Measurements from ENCODE around the gene ZFYVE1. TPM values are rescaled to one million over a fixed set of nuclear protein-coding genes. Genes with fewer than 3 reads are reported as not detected.

Gene ZFYVE1
- polyA plus RNA-seq, 1 of the 3 experiments (the other 2 are of a cell fraction) = 18.6 TPM

DNA sequence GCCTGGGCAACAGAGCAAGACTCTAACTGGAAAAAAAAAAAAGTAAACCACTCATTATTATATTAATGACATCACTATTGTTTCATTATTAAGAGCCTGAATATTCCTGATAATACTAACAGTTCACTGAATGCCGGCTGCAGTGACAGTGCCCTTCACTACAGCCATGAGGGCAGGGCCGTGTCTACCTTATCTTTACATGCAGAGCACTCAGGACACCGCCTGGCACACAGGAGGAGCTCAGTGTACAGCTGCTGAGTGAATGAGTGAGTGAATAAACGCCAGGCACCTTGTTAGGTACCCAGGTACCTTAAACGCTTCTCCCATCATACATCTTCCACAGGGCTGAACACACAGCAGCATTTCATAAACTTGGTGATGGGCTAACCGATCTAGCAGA, 23.2 kb downstream of the ZFYVE1 start:
- Histone ChIP-seq H3K27me3 (ENCODE audit: insufficient read depth) (no peaks in the 10 kb centered on the region), H3K9ac (no peak overlapping the region), H3K4me3 (ENCODE audit: low read depth in 2 of 2, low read length in 1 of 2) (no peak overlapping the region), H3K9me2 (no peaks in the 10 kb centered on the region), H4K20me1 (ENCODE audit: insufficient read depth) (peaks cover 20% of the 10 kb centered on the region), H3K4me1 (ENCODE audit: control insufficient read depth in 1 of 2, insufficient read depth in 2 of 2, low read depth in 1 of 2, low read length in 1 of 2) (no peaks in the 10 kb centered on the region), H3K27ac (ENCODE audit: low read depth in 2 of 2, low read length in 1 of 2) (no peak overlapping the region), H3F3A (replicated peaks; ENCODE audit: insufficient read depth) (no peaks in the 10 kb centered on the region), H2AFZ (ENCODE audit: low read depth) (no peak overlapping the region), H3K36me3 (replicated peaks in 1 of 2; ENCODE audit: control insufficient read depth in 1 of 2, insufficient read depth in 2 of 2, low read length in 1 of 2) (peaks cover 0 to 14% of the 10 kb centered on the region in 2 experiments), H3K9me3 (no peaks in the 10 kb centered on the region), H3K79me2 (ENCODE audit: insufficient read depth) (peaks cover 69% of the 10 kb centered on the region), H3K4me2 (no peak overlapping the region)
- TF ChIP-seq JUND (IDR thresholded peaks at IDR 0.05) = no peak
- TF ChIP-seq RCOR1 (IDR thresholded peaks at IDR 0.05; ENCODE audit: low read length) = no peak
- TF ChIP-seq, protein P1, sequence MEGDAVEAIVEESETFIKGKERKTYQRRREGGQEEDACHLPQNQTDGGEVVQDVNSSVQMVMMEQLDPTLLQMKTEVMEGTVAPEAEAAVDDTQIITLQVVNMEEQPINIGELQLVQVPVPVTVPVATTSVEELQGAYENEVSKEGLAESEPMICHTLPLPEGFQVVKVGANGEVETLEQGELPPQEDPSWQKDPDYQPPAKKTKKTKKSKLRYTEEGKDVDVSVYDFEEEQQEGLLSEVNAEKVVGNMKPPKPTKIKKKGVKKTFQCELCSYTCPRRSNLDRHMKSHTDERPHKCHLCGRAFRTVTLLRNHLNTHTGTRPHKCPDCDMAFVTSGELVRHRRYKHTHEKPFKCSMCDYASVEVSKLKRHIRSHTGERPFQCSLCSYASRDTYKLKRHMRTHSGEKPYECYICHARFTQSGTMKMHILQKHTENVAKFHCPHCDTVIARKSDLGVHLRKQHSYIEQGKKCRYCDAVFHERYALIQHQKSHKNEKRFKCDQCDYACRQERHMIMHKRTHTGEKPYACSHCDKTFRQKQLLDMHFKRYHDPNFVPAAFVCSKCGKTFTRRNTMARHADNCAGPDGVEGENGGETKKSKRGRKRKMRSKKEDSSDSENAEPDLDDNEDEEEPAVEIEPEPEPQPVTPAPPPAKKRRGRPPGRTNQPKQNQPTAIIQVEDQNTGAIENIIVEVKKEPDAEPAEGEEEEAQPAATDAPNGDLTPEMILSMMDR (IDR thresholded peaks at IDR 0.05) = no peak
- no peak for TF ChIP-seq TCF12 (IDR thresholded peaks at IDR 0.05)
- TF ChIP-seq, protein P2, sequence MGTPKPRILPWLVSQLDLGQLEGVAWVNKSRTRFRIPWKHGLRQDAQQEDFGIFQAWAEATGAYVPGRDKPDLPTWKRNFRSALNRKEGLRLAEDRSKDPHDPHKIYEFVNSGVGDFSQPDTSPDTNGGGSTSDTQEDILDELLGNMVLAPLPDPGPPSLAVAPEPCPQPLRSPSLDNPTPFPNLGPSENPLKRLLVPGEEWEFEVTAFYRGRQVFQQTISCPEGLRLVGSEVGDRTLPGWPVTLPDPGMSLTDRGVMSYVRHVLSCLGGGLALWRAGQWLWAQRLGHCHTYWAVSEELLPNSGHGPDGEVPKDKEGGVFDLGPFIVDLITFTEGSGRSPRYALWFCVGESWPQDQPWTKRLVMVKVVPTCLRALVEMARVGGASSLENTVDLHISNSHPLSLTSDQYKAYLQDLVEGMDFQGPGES (IDR thresholded peaks at IDR 0.05; ENCODE audit: low read depth, low read length) = no peak
- no peak for TF ChIP-seq YY1 (IDR thresholded peaks at IDR 0.05; ENCODE audit: low read depth)
- TF ChIP-seq MEF2A (IDR thresholded peaks at IDR 0.05; ENCODE audit: borderline replicate concordance, low read depth) = no peak
- DNase-seq = no peak
- ChIA-PET POLR2A (no interaction called here), CTCF (no interaction called here)
- WGBS (ENCODE audit: low lambda C conversion rate) = 96% methylated on average over 6 of the region's 6 CpGs

DNA sequence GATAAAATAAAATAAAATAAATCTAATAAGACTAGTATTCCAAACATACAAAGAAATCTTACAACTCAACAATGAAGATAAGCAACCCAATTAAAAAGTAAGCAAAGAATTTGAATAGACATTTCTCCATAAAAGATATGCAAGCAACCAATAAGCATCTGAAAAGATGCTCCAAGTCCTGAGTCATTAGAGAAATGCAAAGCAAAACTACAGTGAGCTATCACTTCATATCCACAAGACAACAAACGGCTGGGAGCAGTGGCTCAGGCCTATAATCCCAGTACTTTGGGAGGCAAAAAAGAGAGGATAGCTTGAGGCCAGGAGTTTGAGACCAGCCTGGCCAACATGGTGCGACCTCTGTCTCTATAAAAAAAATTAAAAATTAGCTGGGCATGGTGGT, 26.8 kb downstream of the ZFYVE1 start:
- Histone ChIP-seq H3K36me3 (replicated peaks in 1 of 2; ENCODE audit: control insufficient read depth in 1 of 2, insufficient read depth in 2 of 2, low read length in 1 of 2) (peaks cover 21 to 33% of the 10 kb centered on the region in 2 experiments), H3K4me1 (ENCODE audit: control insufficient read depth in 1 of 2, insufficient read depth in 2 of 2, low read depth in 1 of 2, low read length in 1 of 2) (no peaks in the 10 kb centered on the region), H3K27me3 (ENCODE audit: insufficient read depth) (no peaks in the 10 kb centered on the region), H3K9me2 (no peaks in the 10 kb centered on the region), H4K20me1 (ENCODE audit: insufficient read depth) (peaks cover 22% of the 10 kb centered on the region), H3K4me3 (ENCODE audit: low read depth in 2 of 2, low read length in 1 of 2) (no peak overlapping the region), H3K4me2 (no peak overlapping the region), H3K27ac (ENCODE audit: low read depth in 2 of 2, low read length in 1 of 2) (no peak overlapping the region), H2AFZ (ENCODE audit: low read depth) (no peak overlapping the region), H3K79me2 (ENCODE audit: insufficient read depth) (peaks cover 37% of the 10 kb centered on the region; the same call in 1 of the 2 replicates), H3K9ac (no peak overlapping the region), H3F3A (replicated peaks; ENCODE audit: insufficient read depth) (no peaks in the 10 kb centered on the region), H3K9me3 (no peaks in the 10 kb centered on the region)
- 96% methylated on average over 2 of the region's 2 CpGs for WGBS (ENCODE audit: low lambda C conversion rate)
- ChIA-PET CTCF (interaction anchor here (0.7 to 0.9 kb wide), 2 partner anchors 10 to 14 kb away, joined by 3 read pairs; no protein-coding TSS in a partner anchor), POLR2A (no interaction called here)
- no peak for DNase-seq
- TF ChIP-seq EP300 (IDR thresholded peaks at IDR 0.05; ENCODE audit: borderline replicate concordance in 1 of 2, low read depth in 1 of 2, low read length in 1 of 2) (no peak), SMC3 (IDR thresholded peaks at IDR 0.05; ENCODE audit: low read depth, low read length) (no peak), ELF1 (IDR thresholded peaks at IDR 0.05) (no peak), JUND (IDR thresholded peaks at IDR 0.05) (no peak), SIN3A (IDR thresholded peaks at IDR 0.05; ENCODE audit: borderline replicate concordance, low read depth, low read length) (no peak), RAD21 (IDR thresholded peaks at IDR 0.05; ENCODE audit: low read length) (no peak), RXRA (IDR thresholded peaks at IDR 0.05; ENCODE audit: borderline replicate concordance, low read depth) (no peak), TAF1 (IDR thresholded peaks at IDR 0.05; ENCODE audit: borderline replicate concordance, low read depth, low read length) (no peak), MXI1 (IDR thresholded peaks at IDR 0.05; ENCODE audit: low read depth, low read length) (no peak), RFX5 (IDR thresholded peaks at IDR 0.05; ENCODE audit: low read length) (no peak)
- TF ChIP-seq, protein P3, sequence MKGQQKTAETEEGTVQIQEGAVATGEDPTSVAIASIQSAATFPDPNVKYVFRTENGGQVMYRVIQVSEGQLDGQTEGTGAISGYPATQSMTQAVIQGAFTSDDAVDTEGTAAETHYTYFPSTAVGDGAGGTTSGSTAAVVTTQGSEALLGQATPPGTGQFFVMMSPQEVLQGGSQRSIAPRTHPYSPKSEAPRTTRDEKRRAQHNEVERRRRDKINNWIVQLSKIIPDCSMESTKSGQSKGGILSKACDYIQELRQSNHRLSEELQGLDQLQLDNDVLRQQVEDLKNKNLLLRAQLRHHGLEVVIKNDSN (IDR thresholded peaks at IDR 0.05; ENCODE audit: borderline replicate concordance, low read depth) = no peak
- TF ChIP-seq, protein P4, sequence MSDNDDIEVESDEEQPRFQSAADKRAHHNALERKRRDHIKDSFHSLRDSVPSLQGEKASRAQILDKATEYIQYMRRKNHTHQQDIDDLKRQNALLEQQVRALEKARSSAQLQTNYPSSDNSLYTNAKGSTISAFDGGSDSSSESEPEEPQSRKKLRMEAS (IDR thresholded peaks at IDR 0.05; ENCODE audit: low read depth) = no peak
- TF ChIP-seq, protein P5, sequence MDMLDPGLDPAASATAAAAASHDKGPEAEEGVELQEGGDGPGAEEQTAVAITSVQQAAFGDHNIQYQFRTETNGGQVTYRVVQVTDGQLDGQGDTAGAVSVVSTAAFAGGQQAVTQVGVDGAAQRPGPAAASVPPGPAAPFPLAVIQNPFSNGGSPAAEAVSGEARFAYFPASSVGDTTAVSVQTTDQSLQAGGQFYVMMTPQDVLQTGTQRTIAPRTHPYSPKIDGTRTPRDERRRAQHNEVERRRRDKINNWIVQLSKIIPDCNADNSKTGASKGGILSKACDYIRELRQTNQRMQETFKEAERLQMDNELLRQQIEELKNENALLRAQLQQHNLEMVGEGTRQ (IDR thresholded peaks at IDR 0.05; ENCODE audit: borderline replicate concordance, low read depth, low read length) = no peak
- TF ChIP-seq, protein P2 (IDR thresholded peaks at IDR 0.05; ENCODE audit: low read depth, low read length) = no peak

Measured in SK-N-SH (cell line).